ENCODE measurements around the gene ZBTB25.

The ZBTB25 gene

GRCh38 chr14:64438181-64438841 is 65.3 kb downstream of the ZBTB25 start:
- DNase-seq: no peak

DNA sequence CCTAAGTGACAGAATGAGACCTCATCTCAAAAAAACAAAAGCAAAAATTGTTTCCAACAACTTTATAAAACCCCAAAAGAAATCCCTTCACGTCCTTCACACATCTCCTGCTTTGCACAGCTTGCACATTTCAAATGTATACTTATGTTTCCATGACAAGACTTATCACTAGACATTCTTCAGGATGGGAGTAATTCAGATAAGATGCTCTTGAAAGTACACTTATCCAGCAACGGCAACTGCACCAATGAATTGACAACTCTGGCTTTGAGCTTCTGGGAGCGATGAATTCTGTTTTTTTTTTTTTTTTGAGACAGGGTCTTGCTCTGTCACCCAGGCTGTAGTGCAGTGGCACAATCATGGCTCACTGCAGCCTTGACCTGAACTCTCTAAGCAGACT is 69.1 kb downstream of the ZBTB25 start:
- no peak for DNase-seq

- no peak for DNase-seq
Measured at GRCh38 chr14:64423987-64424386, 79.7 kb downstream of the ZBTB25 start.

GRCh38 chr14:64422756-64423155 is 80.9 kb downstream of the ZBTB25 start:
- no peak for DNase-seq

- DNase-seq: no peak
Measured at GRCh38 chr14:64422005-64422404, 81.6 kb downstream of the ZBTB25 start.

DNA sequence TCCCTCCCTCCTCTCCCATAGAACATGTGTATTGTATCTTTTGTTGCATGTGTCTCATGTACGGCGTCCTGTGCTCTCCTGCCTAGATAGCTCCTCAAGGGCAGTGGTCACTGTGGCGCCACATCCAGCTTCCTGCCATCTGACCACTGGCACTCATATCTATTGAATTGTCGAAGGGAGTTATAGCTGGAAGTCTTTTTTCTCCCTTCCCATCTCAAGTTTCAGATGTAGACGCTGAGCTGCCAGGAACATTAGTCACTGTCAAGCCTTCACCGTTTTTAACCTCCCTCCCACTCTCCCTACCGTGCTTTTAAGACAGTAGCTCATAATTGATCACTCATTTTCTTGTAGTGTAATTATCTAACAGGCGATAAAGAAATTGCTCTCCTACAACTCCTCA is 82.5 kb downstream of the ZBTB25 start:
- DNase-seq: no peak

- no peak for DNase-seq
Measured at GRCh38 chr14:64419003-64419402, 84.6 kb downstream of the ZBTB25 start.

- DNase-seq: no peak
Measured at GRCh38 chr14:64417771-64418125, 85.9 kb downstream of the ZBTB25 start.

- no peak for DNase-seq
Measured at GRCh38 chr14:64417055-64417770, 86.4 kb downstream of the ZBTB25 start.

DNA sequence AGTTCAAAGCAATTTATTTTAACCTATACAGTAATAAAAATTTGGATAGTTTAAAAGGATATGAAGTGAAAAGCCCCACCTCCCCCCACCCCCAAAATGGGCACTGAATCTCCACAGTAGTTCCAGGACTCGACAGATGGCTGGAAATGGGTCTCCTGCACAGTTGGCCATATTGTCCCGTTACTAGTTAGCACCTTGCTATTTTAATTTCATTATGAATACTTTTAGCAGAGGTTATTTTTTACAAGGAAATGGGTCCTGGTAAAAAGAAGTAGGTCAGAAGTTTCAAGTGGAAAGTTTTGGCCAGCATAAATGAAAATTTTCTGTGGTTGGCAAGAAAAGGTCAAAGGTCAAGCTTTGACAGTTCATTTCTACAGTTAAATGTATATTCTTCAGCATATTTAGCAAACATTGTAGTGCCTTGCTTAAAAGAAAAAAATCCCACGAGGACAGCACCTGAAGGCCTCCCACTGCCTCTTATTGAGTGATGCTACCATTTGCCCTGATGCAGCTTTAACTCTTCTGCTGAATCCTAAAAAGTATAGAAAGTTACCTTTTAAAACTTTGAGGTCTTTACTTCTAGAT is 87.2 kb downstream of the ZBTB25 start:
- no peak for DNase-seq

DNA sequence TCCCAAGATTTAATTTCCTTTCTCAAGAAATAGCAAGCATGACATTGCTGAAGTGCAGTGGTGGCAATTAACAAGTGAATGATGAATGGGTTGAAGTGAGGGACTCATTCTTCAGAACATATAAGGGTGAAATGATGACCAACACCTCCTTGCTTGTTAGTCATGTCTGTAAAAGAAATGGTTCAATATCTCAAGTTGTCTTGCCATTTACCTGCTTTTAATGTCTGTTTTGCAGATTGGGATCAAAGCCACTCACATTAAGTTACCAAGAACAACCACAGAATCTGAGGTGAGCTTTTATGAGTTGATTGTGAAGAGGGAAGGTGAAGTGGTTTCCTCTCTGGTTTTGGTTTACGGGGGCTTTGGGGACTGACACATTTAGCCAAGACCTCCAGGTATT is 91.4 kb downstream of the ZBTB25 start:
- no peak for DNase-seq

GRCh38 chr14:64411001-64411400 is 92.6 kb downstream of the ZBTB25 start:
- no peak for DNase-seq

DNA sequence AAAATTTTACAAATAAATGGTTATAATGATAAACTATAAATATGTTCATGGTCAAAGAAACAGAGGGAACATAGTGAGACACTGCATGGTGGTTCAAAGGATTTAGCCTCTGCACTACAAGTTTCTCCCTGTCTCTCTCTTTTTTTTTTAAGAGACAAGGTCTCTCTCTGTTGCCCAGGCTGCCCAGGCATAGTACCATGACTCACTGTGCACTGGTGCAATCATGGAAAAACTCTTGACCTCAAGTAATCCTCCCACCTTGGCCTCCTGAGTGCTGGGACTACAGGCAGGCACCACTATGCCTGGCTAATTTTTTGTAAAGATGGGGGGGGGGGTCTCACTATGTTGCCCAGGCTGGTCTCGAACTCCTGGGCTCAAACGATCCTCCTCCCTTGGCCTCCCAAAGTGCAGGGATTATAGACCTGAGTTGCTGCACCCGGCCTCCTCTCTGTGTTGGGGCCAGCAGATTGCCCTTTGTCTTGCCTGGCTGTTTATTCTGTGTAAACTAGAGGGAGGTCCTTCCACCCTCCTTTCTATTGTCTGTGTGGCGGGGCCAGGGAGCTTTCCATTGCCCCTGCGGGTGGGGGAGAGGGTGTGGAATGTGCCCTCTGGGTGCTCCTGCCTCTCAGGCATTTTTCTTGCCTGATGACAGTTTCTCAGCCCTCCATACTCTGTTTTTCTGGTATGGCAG is 93.4 kb downstream of the ZBTB25 start:
- no peak for DNase-seq

DNA sequence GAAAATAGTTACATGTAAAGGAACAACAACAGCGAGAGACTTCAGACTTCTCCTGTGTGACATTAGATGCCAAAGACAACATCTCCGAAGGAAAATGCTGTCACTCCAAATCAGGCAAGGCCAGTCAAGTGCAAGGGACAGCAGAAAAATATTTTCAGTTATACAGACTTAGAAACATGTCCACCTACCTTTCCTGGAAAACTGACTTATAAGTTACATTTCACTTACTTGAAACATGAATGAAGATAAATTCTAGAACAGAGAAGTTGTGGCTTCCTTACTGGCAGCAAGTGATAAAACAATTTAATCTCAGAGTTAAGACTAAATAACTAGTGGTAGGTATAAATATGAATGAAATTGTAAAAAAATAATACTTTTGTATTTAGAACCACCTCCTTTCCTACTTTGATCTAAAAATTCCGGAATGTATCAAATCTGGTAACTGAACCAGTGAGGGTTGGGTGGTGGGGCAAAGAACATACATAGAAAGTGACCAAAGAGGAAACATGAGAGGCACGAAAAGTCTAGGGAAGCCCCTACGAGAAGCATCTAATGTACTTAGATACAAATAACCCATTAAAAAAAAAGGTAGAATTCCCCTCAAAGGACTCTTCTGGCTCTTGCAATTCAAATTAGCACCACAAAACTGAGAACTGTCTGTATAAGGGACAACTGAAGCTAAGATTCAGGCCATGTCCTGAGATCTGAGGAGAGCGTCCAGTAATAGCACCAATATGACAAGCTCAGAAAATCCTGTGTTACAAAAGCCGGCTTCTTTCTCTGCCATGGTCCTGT is 94.3 kb downstream of the ZBTB25 start:
- DNase-seq: no peak

- no peak for DNase-seq
Measured at GRCh38 chr14:64407329-64407728, 96.3 kb downstream of the ZBTB25 start.

DNA sequence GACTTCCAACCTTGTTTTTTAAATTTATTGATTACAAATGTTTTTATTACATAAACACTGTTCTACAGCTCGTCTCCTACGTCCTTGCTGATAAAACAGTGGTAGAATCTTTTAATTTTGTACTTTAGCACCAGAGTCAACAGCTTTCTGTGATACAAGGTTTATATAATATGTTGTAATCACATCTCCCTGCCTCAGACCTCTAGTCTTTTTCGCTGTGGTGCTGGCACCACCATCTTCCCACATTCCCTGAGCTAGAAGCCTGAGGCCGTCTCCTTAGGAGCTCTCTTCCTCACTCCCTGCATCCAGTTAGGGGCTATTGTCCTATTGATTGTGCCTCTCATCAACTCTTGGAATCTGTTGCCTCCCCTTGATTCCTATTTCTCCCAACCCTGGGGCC is 98.3 kb downstream of the ZBTB25 start:
- no peak for DNase-seq

DNA sequence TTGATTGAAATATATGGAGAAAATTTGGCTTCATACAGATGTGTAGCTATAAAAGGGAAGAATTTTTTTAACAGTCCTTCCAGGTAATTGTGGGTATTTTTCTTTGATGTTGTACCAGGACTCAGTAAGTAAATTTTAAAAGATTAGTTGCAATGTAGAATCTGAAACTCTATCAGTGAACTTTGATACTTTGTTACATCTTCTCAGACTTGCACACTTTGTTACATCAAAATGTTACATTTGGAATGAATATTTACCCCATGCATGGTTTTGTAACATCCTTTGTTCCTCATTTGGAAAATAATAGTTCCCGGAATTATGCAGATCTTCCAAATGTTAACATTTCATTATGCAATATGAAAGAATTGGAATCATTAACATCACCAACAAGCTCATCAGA is 101.7 kb downstream of the ZBTB25 start:
- no peak for DNase-seq

DNA sequence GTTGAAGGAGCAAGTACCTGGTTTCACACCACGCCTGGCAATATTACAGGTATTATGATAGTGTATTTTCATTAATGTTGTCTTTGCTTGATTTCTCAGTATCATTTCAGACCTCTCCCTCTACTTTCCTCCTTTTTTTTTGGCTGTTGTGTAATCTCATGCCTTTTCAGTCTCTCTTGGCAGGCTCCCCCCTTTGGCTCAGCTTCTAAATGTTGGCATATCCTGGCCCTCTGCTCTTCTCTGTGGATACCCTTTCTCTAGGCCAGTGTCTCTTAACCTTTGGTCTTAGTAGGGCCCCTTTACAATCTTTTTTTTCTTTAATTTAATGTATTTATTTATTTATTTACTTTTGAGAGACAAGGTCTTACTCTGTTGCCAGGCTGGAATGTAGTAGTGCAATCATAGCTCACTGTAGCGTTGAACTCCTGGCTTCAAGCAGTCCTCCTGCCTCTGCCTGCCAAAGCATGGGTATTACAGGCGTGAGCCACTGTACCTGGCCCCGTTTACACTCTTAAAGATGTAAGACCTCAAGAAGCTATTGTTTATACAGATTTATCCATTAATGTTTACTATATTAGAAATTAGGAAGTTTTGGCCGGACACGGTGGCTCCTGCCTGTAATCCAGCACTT is 102.7 kb downstream of the ZBTB25 start:
- no peak for DNase-seq

Measured in NCI-H510A (cell line).